ENCODE results near the gene NMNAT1.

The NMNAT1 gene

DNA sequence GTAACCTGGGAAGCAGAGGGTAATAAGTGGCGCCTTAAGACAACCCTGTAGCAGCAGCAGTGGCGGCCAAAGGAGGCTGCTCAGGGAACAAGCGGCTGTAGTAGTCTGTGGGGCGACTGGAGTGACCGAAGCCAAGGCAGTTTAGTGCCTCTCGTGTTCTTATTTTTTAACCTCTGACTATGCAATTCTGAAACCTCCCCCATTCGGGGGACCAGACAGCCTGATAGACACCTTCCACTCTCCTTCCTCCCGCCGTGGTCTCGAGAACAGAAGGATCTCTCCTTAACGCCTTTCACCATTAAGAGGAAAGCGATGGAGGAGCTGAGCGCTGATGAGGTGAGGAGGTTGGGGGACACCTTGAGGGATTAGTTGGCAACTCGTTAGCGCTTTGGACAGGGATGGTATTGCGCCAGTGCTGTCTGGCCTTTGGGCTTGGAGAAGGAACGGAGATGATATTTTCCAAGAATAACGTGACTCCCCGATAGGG is 90.1 kb downstream of the NMNAT1 start:
- H3K9me3 ChIP-seq, result no peaks in the 10 kb centered on the region
- peak in 1 of 2 donors; percentile 21 for DNase-seq
- TF ChIP-seq, protein P1, sequence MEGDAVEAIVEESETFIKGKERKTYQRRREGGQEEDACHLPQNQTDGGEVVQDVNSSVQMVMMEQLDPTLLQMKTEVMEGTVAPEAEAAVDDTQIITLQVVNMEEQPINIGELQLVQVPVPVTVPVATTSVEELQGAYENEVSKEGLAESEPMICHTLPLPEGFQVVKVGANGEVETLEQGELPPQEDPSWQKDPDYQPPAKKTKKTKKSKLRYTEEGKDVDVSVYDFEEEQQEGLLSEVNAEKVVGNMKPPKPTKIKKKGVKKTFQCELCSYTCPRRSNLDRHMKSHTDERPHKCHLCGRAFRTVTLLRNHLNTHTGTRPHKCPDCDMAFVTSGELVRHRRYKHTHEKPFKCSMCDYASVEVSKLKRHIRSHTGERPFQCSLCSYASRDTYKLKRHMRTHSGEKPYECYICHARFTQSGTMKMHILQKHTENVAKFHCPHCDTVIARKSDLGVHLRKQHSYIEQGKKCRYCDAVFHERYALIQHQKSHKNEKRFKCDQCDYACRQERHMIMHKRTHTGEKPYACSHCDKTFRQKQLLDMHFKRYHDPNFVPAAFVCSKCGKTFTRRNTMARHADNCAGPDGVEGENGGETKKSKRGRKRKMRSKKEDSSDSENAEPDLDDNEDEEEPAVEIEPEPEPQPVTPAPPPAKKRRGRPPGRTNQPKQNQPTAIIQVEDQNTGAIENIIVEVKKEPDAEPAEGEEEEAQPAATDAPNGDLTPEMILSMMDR (IDR thresholded peaks at IDR 0.05), result no peak
- peaks cover 9 to 22% (median 19%) of the 10 kb centered on the region in 3 donors for H3K36me3 ChIP-seq
- peak overlapping the region; percentile 96 to 99 for H3K27ac ChIP-seq
- intact Hi-C loops (cut with DNase I; ENCODE audit: low total_unique reads), result loop anchor here (2.0 to 10.0 kb wide), 3 partner anchors 75 to 119 kb away; partner anchors contain the start of genes LZIC and NMNAT1
- no peaks in the 10 kb centered on the region for H3K27me3 ChIP-seq
- peak overlapping the region; percentile 82 to 100 for H3K4me3 ChIP-seq
- peaks cover 0 to 40% (median 13%) of the 10 kb centered on the region in 4 donors for H3K4me1 ChIP-seq

All from tibial artery (tissue), 4 donors.